ENCODE measurements around the gene SOX3. TPM values are rescaled to one million over a fixed set of nuclear protein-coding genes. Genes with fewer than 3 reads are reported as not detected.

The SOX3 gene
- total RNA-seq, 1 donor from 2014 or later: not detected

GRCh38 chrX:140495739-140496138 is 9.1 kb downstream of the SOX3 start:
- no peak for DNase-seq

DNA sequence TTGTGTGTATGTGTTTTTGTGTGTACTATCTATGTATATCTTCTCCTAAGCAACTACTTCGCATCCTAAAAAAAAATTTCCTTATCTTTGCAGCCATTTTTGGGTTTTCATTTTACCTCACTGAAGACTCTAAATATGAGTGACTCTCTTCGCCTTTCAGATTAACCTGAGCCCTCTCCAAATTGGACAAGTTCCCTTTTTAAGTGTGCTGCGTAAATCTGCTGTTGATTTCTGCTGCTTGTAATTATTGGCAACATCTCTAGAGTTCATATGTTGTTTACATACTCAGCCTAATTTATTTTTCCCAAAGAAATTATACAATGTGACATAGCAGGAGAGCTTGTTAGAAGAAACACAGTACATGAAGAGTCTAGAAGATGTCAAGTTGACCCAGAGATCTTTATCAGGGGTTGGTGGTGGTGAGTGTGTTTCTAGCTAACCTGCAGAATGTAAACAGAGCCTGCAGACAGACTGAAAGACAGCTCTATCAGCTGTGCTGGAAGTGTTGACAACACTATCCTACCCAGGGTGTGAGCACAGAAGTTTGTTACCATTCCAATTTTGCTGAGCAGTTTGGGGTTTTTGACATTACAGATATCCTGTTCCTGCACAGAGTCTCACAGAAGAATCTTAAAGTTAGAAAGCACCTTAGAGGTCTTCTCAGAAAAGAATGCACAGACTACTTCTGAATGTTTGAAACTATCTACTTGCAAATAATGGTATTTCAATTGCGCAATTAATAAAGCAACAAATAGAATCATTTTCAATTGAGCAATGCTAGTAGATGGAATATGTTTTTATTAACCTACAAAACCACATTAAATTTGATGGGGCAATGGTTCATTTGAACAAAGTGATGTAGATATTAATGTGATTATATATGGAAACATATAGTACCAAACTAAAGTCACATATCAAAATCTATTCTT is 12.5 kb downstream of the SOX3 start:
- no peak for DNase-seq

GRCh38 chrX:140480765-140481164 is 24.1 kb downstream of the SOX3 start:
- no peak for DNase-seq

- DNase-seq: no peak
These were observed 26.9 kb downstream of the SOX3 start for GRCh38 chrX:140477987-140478386.

GRCh38 chrX:140475025-140475424 is 29.8 kb downstream of the SOX3 start:
- no peak for DNase-seq

DNA sequence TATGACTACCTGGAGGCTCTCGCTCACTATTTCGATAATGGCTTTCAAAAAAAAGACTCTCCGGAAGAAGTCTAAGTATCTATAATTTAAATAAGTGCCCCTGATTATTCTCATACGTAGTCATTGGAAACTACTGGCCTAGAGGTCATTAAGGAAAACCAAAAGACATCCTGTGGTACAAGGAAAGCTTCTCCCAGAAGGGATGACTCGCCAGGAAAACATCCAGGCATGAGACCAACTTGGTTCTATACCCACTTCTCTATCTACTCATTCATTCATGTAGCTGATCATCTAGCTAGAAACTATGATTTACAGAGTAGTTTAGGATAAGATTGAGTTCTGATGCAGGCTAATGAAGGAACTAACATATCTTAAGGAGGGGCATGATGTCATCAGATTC is 37.7 kb downstream of the SOX3 start:
- no peak for DNase-seq

Other genes starting within 250 kb of the SOX3 start
- gene LINC00632, start 204.7 kb upstream of the SOX3 start, total RNA-seq: 0.17 and 0.23 TPM in 2 replicates